Testis (tissue), 3 donors: Measurements from ENCODE around the gene GPR89A. TPM values are rescaled to one million over a fixed set of nuclear protein-coding genes. Genes with fewer than 3 reads are reported as not detected.
"Not testable (repeated sequence)": the region's sequence is repeated elsewhere in the genome, so short reads cannot be mapped to it uniquely, and the experiment has no call there.

Source experiments
- DNase-seq: peaks from one replicate; pipeline ENCODE4 v3.0.0-alpha.2; 2019
- H3K27ac ChIP-seq, 2 donors: fragments of 200-600 bp; sonication (generic); one replicate each; pipeline ENCODE4 v1.5.1; 2019
- H3K27me3 ChIP-seq: fragments of 200-600 bp; sonication (generic); one replicate; pipeline ENCODE4 v1.5.1; 2019
- H3K36me3 ChIP-seq: fragments of 200-600 bp; sonication (generic); one replicate; pipeline ENCODE4 v1.5.1; 2017; ENCODE audit warnings: low read depth; ENCODE audit errors: missing control alignments
- H3K4me1 ChIP-seq: fragments of 200-600 bp; sonication (generic); one replicate; pipeline ENCODE4 v1.5.1; 2019
- H3K4me3 ChIP-seq, 2 donors: fragments of 200-600 bp; sonication (generic); one replicate each; pipeline ENCODE4 v1.5.1; 2017 to 2019
- H3K9me3 ChIP-seq: fragments of 200-600 bp; sonication (generic); one replicate; pipeline ENCODE4 v1.5.1; 2017
- CTCF ChIP-seq, 3 experiments: fragments of 450-650 bp in 2 of 3; fragments of 200-600 bp in 1 of 3; sonication (generic) in 1 of 3; IDR thresholded peaks; one replicate each; pipeline ENCODE4 v1.5.1; 2016 to 2019; ENCODE audit warnings: antibody characterized with exemption in 3 of 3, mild to moderate bottlenecking in 2 of 3, moderate library complexity in 1 of 3
- POLR2A ChIP-seq: fragments of 450-650 bp; IDR thresholded peaks from one replicate; pipeline ENCODE4 v1.6.1; 2017; ENCODE audit warnings: antibody characterized with exemption, mild to moderate bottlenecking, moderate library complexity
- WGBS, 2 donors: methylation state at CpG; one replicate each; pipeline ENCODE4 v1.1.5; 2018; 5-methylcytosine and 5-hydroxymethylcytosine counted together
- intact Hi-C: fragments of 100-400 bp; cut with DNase I; formaldehyde crosslinking; loops from one replicate; pipeline ENCODE4 v1.15.1; 2023; ENCODE audit warnings: low total_unique reads
- polyA plus RNA-seq: library from polyadenylated mRNA; stranded (reverse); fragments of 350-450 nt; fragmentation: Illumina TruSeq; extraction: RNeasy Lipid Tissue Mini Kit (QIAGEN cat#74804); gene quantifications from one replicate; pipeline ENCODE4 v1.2.3, GENCODE V29; 2014; ENCODE audit warnings: low read depth, low replicate concordance; ENCODE audit not compliant: insufficient read depth
- total RNA-seq, 2 donors: library from RNA; depleted of rRNA; stranded (reverse); fragments of >200 nt; gene quantifications; one replicate each; pipeline ENCODE4 v1.2.3, GENCODE V29; 2016

The GPR89A gene
- total and polyA plus RNA-seq, 3 donors from 2014 or later = 35.6 to 48.3 (median 41.1) TPM

- H3K27me3 ChIP-seq = no peaks in the 10 kb centered on the region
- no peak for DNase-seq
- intact Hi-C loops = no loop called here
- no peaks in the 10 kb centered on the region for H3K4me1 ChIP-seq
- no peak for TF ChIP-seq CTCF (IDR thresholded peaks at IDR 0.05)
- no peak for TF ChIP-seq POLR2A
- WGBS, 2 donors = 83% methylated on average over 1 of the region's 1 CpG
- H3K4me3 ChIP-seq = no peak overlapping the region
- H3K9me3 ChIP-seq = no peaks in the 10 kb centered on the region
- H3K36me3 ChIP-seq = no peaks in the 10 kb centered on the region
- no peak overlapping the region for H3K27ac ChIP-seq
Measured at GRCh38 chr1:145601593-145601992, 6.2 kb upstream of the GPR89A start.

GRCh38 chr1:145606840-145607239, 948 bp upstream of the GPR89A start:
- DNase-seq, H3K27ac ChIP-seq, H3K27me3 ChIP-seq, H3K4me1 ChIP-seq, H3K4me3 ChIP-seq, H3K36me3 ChIP-seq, H3K9me3 ChIP-seq, intact Hi-C loops: not testable (repeated sequence)
- WGBS, 2 donors = 78 to 84% methylated on average over 4 of the region's 5 CpGs

- H3K9me3 ChIP-seq, DNase-seq, H3K4me3 ChIP-seq, H3K27me3 ChIP-seq, H3K4me1 ChIP-seq, intact Hi-C loops, H3K27ac ChIP-seq, H3K36me3 ChIP-seq: not testable (repeated sequence)
- WGBS, 2 donors = no CpG with 5 or more reads among the region's 11 CpGs
Measured at GRCh38 chr1:145607289-145607688, 499 bp upstream of the GPR89A start.

- DNase-seq, H3K9me3 ChIP-seq, intact Hi-C loops, H3K27me3 ChIP-seq, H3K4me1 ChIP-seq, H3K4me3 ChIP-seq, H3K36me3 ChIP-seq, H3K27ac ChIP-seq: not testable (repeated sequence)
- WGBS, 2 donors = 80 to 81% methylated on average over 2 of the region's 2 CpGs
Measured at GRCh38 chr1:145610744-145611143, 3.0 kb downstream of the GPR89A start.

- H3K36me3 ChIP-seq, intact Hi-C loops, H3K9me3 ChIP-seq, H3K4me1 ChIP-seq, H3K27ac ChIP-seq, DNase-seq, H3K27me3 ChIP-seq, H3K4me3 ChIP-seq: not testable (repeated sequence)
- 75 to 76% methylated on average over 1 of the region's 1 CpG for WGBS, 2 donors
Measured at GRCh38 chr1:145620073-145620472, 12.3 kb downstream of the GPR89A start.

GRCh38 chr1:145622177-145622576, 14.4 kb downstream of the GPR89A start:
- H3K27ac ChIP-seq, H3K36me3 ChIP-seq, H3K4me1 ChIP-seq, intact Hi-C loops, H3K4me3 ChIP-seq, H3K27me3 ChIP-seq, DNase-seq, H3K9me3 ChIP-seq: not testable (repeated sequence)
- no CpG with 5 or more reads among the region's 1 CpG for WGBS, 2 donors

GRCh38 chr1:145636237-145636636, 28.4 kb downstream of the GPR89A start:
- H3K9me3 ChIP-seq, DNase-seq, H3K27ac ChIP-seq, H3K27me3 ChIP-seq, H3K36me3 ChIP-seq, intact Hi-C loops, H3K4me1 ChIP-seq, H3K4me3 ChIP-seq: not testable (repeated sequence)
- WGBS, 2 donors = 62 to 83% methylated on average over 1 of the region's 1 CpG

GRCh38 chr1:145641886-145642285, 34.1 kb downstream of the GPR89A start:
- H3K27me3 ChIP-seq, H3K36me3 ChIP-seq, intact Hi-C loops, H3K4me1 ChIP-seq, H3K4me3 ChIP-seq, H3K27ac ChIP-seq, DNase-seq, H3K9me3 ChIP-seq: not testable (repeated sequence)
- WGBS, 2 donors = 80 to 100% methylated on average over 1 of the region's 2 CpGs

- intact Hi-C loops, H3K4me3 ChIP-seq, H3K27ac ChIP-seq, H3K27me3 ChIP-seq, DNase-seq, H3K9me3 ChIP-seq, H3K36me3 ChIP-seq, H3K4me1 ChIP-seq: not testable (repeated sequence)
- WGBS, 2 donors = no CpG with 5 or more reads among the region's 1 CpG
Measured at GRCh38 chr1:145643990-145644389, 36.2 kb downstream of the GPR89A start.

GRCh38 chr1:145656245-145656943, 48.6 kb downstream of the GPR89A start:
- H3K36me3 ChIP-seq, H3K4me1 ChIP-seq, H3K27me3 ChIP-seq, H3K9me3 ChIP-seq, H3K27ac ChIP-seq, DNase-seq, intact Hi-C loops, H3K4me3 ChIP-seq: not testable (repeated sequence)
- 87 to 93% methylated on average over 2 of the region's 7 CpGs for WGBS, 2 donors

GRCh38 chr1:145662502-145662901, 54.7 kb downstream of the GPR89A start:
- H3K27me3 ChIP-seq, intact Hi-C loops, DNase-seq, H3K4me3 ChIP-seq, H3K36me3 ChIP-seq, H3K27ac ChIP-seq, H3K9me3 ChIP-seq, H3K4me1 ChIP-seq: not testable (repeated sequence)
- WGBS, 2 donors = 78 to 80% methylated on average over 2 of the region's 2 CpGs
